ENCODE results near the gene DEPDC7.

DNA sequence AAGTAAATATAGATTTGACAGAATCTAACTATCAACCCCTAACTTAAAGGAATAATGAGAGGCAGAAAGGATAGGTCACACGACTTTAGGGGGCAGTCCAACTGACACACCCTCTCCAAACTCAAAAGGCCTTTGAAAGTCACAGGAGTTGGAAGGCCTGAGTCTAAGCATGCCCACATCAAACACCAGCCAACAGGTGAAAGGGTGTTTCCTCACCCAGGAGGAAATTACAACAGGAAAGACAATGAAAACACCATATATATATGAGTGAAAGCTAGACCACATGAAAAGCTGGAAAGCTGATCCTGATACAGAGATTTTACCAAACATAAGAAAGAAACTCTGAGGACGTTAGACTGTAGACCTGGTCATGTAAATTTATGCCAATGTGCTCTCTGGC lies 10.5 kb upstream of the DEPDC7 start:
- TF ChIP-seq POLR2AphosphoS5 (IDR thresholded peaks at IDR 0.05; ENCODE audit: low read depth, low read length) (no peak), TAF1 (IDR thresholded peaks at IDR 0.05; ENCODE audit: borderline replicate concordance, insufficient read depth, low read length) (no peak), SIN3A (IDR thresholded peaks at IDR 0.05; ENCODE audit: borderline replicate concordance, insufficient read depth, low read length) (no peak)
